Posterior cingulate gyrus (tissue), 11 donors: Measurements from ENCODE around the gene TIGAR.

Source experiments
- DNase-seq, 10 donors: peaks; one replicate each; pipeline versions ENCODE4 v3.0.0 to v3.0.0-alpha.2; 2020 to 2021; ENCODE audit warnings: mixed read lengths in 3 of 10
- intact Hi-C: fragments of 100-400 bp; cut with DNase I; formaldehyde crosslinking; loops from one replicate; pipeline ENCODE4 v1.15.1; 2023

TIGAR gene

GRCh38 chr12:4320853-4321701, at the start of gene TIGAR:
Gene TIGAR (plus strand): TSS chr12:4321213. CDS start chr12:4321272, 59 bp downstream.
- peak; percentile 82 to 99 (median 92) for DNase-seq
- intact Hi-C loops: no loop called here

- DNase-seq: peak in 6 of 10 donors; percentile 28 to 91 (median 76)
- intact Hi-C loops: no loop called here
Measured at GRCh38 chr12:4271717-4272423, 49.1 kb upstream of the TIGAR start.

GRCh38 chr12:4272424-4273272, 48.4 kb upstream of the TIGAR start:
- intact Hi-C loops: no loop called here
- peak in 4 of 10 donors; percentile 18 to 90 (median 88) for DNase-seq

GRCh38 chr12:4273273-4273651, 47.8 kb upstream of the TIGAR start:
- no peak for DNase-seq
- intact Hi-C loops: no loop called here

GRCh38 chr12:4273652-4274395, 47.2 kb upstream of the TIGAR start, which contains the start of gene CCND2:
Gene CCND2 (plus strand): TSS chr12:4273762. CDS start chr12:4274041, 279 bp downstream.
- intact Hi-C loops: no loop called here
- peak; percentile 62 to 99 (median 90) for DNase-seq

- peak in 3 of 10 donors; percentile 15 to 89 (median 83) for DNase-seq
- intact Hi-C loops: loop anchor here (5.0 kb wide), 2 partner anchors 167 to 242 kb away; no protein-coding TSS in a partner anchor
Measured at GRCh38 chr12:4274396-4275015, 46.5 kb upstream of the TIGAR start.

GRCh38 chr12:4275016-4275869, 45.8 kb upstream of the TIGAR start:
- DNase-seq: no peak
- intact Hi-C loops: loop anchor here (5.0 kb wide), 2 partner anchors 168 to 243 kb away; no protein-coding TSS in a partner anchor

GRCh38 chr12:4275870-4276301, 45.1 kb upstream of the TIGAR start:
- intact Hi-C loops: loop anchor here (2.0 to 5.0 kb wide), 3 partner anchors 169 to 277 kb away; no protein-coding TSS in a partner anchor
- peak in 1 of 10 donors; percentile 73 for DNase-seq

GRCh38 chr12:4276524-4277204, 44.3 kb upstream of the TIGAR start:
- intact Hi-C loops: loop anchor here (1.0 to 5.0 kb wide), 4 partner anchors 169 to 391 kb away; no protein-coding TSS in a partner anchor
- DNase-seq: peak in 9 of 10 donors; percentile 64 to 96 (median 84)

- intact Hi-C loops: loop anchor here (1.0 to 5.0 kb wide), 4 partner anchors 170 to 392 kb away; no protein-coding TSS in a partner anchor
- no peak for DNase-seq
Measured at GRCh38 chr12:4277205-4277543, 43.8 kb upstream of the TIGAR start.

- DNase-seq: no peak
- intact Hi-C loops: loop anchor here (1.0 to 5.0 kb wide), 4 partner anchors 171 to 393 kb away; no protein-coding TSS in a partner anchor
Measured at GRCh38 chr12:4277857-4278256, 43.2 kb upstream of the TIGAR start.

GRCh38 chr12:4278329-4279197, 42.5 kb upstream of the TIGAR start:
- intact Hi-C loops: loop anchor here (5.0 kb wide), 2 partner anchors 171 to 246 kb away; no protein-coding TSS in a partner anchor
- DNase-seq: peak in 2 of 10 donors; percentile 12 to 69

GRCh38 chr12:4279198-4279690, 41.8 kb upstream of the TIGAR start:
- intact Hi-C loops: loop anchor here (5.0 kb wide), 2 partner anchors 172 to 247 kb away; no protein-coding TSS in a partner anchor
- no peak for DNase-seq

- DNase-seq: peak in 2 of 10 donors; percentile 30 to 81
- intact Hi-C loops: no loop called here
Measured at GRCh38 chr12:4280351-4281163, 40.5 kb upstream of the TIGAR start.

- no peak for DNase-seq
- intact Hi-C loops: no loop called here
Measured at GRCh38 chr12:4281173-4281654, 39.8 kb upstream of the TIGAR start.
